ENCODE measurements around the gene TTBK2.

DNA sequence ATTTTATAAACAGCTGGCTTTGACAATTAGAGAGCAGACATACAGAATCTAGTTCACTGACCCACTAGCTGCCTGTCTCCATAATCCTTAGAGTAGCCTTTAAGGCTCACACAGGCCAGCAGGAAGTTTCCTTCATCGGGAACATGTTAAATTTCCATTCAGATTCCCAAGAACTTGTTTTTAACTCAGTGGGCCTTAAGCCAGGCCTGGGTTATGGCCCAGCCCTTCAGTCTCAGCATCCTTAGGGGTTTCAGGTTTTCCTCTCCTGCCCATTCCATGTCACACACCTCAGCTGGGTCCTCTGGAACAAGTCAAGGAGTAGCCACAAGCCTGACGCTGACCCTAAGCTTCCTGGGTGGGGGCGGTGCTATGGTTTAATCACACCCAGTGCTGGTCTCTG is 198.7 kb downstream of the TTBK2 start:
- TF ChIP-seq, protein P1, sequence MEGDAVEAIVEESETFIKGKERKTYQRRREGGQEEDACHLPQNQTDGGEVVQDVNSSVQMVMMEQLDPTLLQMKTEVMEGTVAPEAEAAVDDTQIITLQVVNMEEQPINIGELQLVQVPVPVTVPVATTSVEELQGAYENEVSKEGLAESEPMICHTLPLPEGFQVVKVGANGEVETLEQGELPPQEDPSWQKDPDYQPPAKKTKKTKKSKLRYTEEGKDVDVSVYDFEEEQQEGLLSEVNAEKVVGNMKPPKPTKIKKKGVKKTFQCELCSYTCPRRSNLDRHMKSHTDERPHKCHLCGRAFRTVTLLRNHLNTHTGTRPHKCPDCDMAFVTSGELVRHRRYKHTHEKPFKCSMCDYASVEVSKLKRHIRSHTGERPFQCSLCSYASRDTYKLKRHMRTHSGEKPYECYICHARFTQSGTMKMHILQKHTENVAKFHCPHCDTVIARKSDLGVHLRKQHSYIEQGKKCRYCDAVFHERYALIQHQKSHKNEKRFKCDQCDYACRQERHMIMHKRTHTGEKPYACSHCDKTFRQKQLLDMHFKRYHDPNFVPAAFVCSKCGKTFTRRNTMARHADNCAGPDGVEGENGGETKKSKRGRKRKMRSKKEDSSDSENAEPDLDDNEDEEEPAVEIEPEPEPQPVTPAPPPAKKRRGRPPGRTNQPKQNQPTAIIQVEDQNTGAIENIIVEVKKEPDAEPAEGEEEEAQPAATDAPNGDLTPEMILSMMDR (IDR thresholded peaks at IDR 0.05 in 2 of 3, conservative IDR thresholded peaks at IDR 0.05 in 1 of 3; ENCODE audit: borderline replicate concordance in 1 of 3, insufficient read depth in 1 of 3, low read depth in 2 of 3, low read length in 2 of 3), result no peak
- TF ChIP-seq REST (IDR thresholded peaks at IDR 0.05; ENCODE audit: low read depth) (no peak), POLR2A (IDR thresholded peaks at IDR 0.05; ENCODE audit: borderline replicate concordance, extremely low read depth, insufficient read depth, insufficient read length) (no peak), EZH2 (IDR thresholded peaks at IDR 0.05) (no peak), SP1 (IDR thresholded peaks at IDR 0.05; ENCODE audit: low read depth) (no peak)
